ENCODE results near the gene CHRNG. TPM values are rescaled to one million over a fixed set of nuclear protein-coding genes. Genes with fewer than 3 reads are reported as not detected.

Gene CHRNG
- total and polyA plus RNA-seq, 2 donors (not counting 3 experiments of a cell fraction or from before 2014, with no cell fraction given): not detected

Other genes starting within 250 kb of the CHRNG start
- not detected in 2 replicates for gene ALPP, start 160.9 kb upstream of the CHRNG start, total RNA-seq
- not detected in 2 replicates for gene ALPP, start 160.9 kb upstream of the CHRNG start, polyA plus RNA-seq
- not detected in 2 replicates for gene ALPG, start 132.8 kb upstream of the CHRNG start, total RNA-seq
- not detected in 2 replicates for gene ALPG, start 132.8 kb upstream of the CHRNG start, polyA plus RNA-seq
- not detected in 2 replicates for gene ALPI, start 83.5 kb upstream of the CHRNG start, total RNA-seq
- gene ALPI, start 83.5 kb upstream of the CHRNG start, polyA plus RNA-seq: not detected in 2 replicates
- gene ECEL1, start 51.9 kb upstream of the CHRNG start, total RNA-seq: not detected in 2 replicates
- gene ECEL1, start 51.9 kb upstream of the CHRNG start, polyA plus RNA-seq: not detected in 2 replicates
- not detected in 2 replicates for gene PRSS56, start 19.3 kb upstream of the CHRNG start, total RNA-seq
- not detected in 2 replicates for gene PRSS56, start 19.3 kb upstream of the CHRNG start, polyA plus RNA-seq
- gene CHRND, start 13.5 kb upstream of the CHRNG start, total RNA-seq: not detected in 2 replicates
- not detected in 2 replicates for gene CHRND, start 13.5 kb upstream of the CHRNG start, polyA plus RNA-seq
- 2.9 and 3.3 TPM in 2 replicates for gene TIGD1, start 10.9 kb downstream of the CHRNG start, total RNA-seq
- gene TIGD1, start 10.9 kb downstream of the CHRNG start, polyA plus RNA-seq: 1.2 and 1.6 TPM in 2 replicates
- gene EIF4E2, start 11.0 kb downstream of the CHRNG start, total RNA-seq: 96.5 and 96.9 TPM in 2 replicates
- 31.7 and 50.0 TPM in 2 replicates for gene EIF4E2, start 11.0 kb downstream of the CHRNG start, polyA plus RNA-seq
- gene EFHD1, start 93.9 kb downstream of the CHRNG start, total RNA-seq: not detected in 2 replicates
- gene EFHD1, start 93.9 kb downstream of the CHRNG start, polyA plus RNA-seq: 0.13 and 0.18 TPM in 2 replicates
- gene GIGYF2, start 157.6 kb downstream of the CHRNG start, total RNA-seq: 54.2 and 56.4 TPM in 2 replicates
- gene GIGYF2, start 157.6 kb downstream of the CHRNG start, polyA plus RNA-seq: 22.5 and 22.9 TPM in 2 replicates
- gene KCNJ13, start 236.9 kb downstream of the CHRNG start, total RNA-seq: not detected in 2 replicates
- not detected in 2 replicates for gene KCNJ13, start 236.9 kb downstream of the CHRNG start, polyA plus RNA-seq

All from endothelial cell of umbilical vein (primary cell).